Kidney (tissue), 22 donors: ENCODE data around the gene RLN1. TPM values are rescaled to one million over a fixed set of nuclear protein-coding genes. Genes with fewer than 3 reads are reported as not detected.
"Not testable (repeated sequence)": the region's sequence is repeated elsewhere in the genome, so short reads cannot be mapped to it uniquely, and the experiment has no call there.

Experiments
- DNase-seq, 5 donors: peaks; one replicate each; pipeline ENCODE4 v3.0.0-alpha.2; 2013 to 2020
- FAIRE-seq: peaks from 2 replicates; lab custom pipeline; 2012; peaks lifted over from hg19 to GRCh38; lab: Jason Lieb, UNC
- H3K27ac ChIP-seq, 2 donors: one replicate each; pipeline ENCODE4 v1.7.0; 2013; ENCODE audit warnings: low read depth in 2 of 2, low read length in 2 of 2, inconsistent platforms in 1 of 2
- H3K27me3 ChIP-seq: one replicate; pipeline ENCODE4 v1.7.1; 2013; ENCODE audit warnings: low read length, inconsistent platforms; ENCODE audit not compliant: control insufficient read depth, insufficient read depth
- H3K36me3 ChIP-seq, 3 donors: one replicate each; pipeline versions ENCODE4 v1.7.0 to v1.7.1; 2013; ENCODE audit warnings: low read length in 3 of 3, control low read depth in 1 of 3, inconsistent platforms in 1 of 3; ENCODE audit not compliant: insufficient read depth in 3 of 3, control insufficient read depth in 2 of 3
- H3K4me1 ChIP-seq, 3 donors: one replicate each; pipeline versions ENCODE4 v1.7.0 to v1.7.1; 2013; ENCODE audit warnings: low read length in 3 of 3, inconsistent platforms in 1 of 3, low read depth in 1 of 3; ENCODE audit not compliant: control insufficient read depth in 2 of 3, insufficient read depth in 2 of 3
- H3K4me3 ChIP-seq, 3 donors: one replicate each; pipeline versions ENCODE4 v1.7.0 to v1.8.1; 2013; ENCODE audit warnings: low read length in 3 of 3, control low read depth in 1 of 3, inconsistent platforms in 1 of 3
- H3K9ac ChIP-seq, 3 donors: one replicate each; pipeline versions ENCODE4 v1.7.0 to v1.7.1; 2013; ENCODE audit warnings: low read length in 3 of 3, control low read depth in 1 of 3, inconsistent platforms in 1 of 3
- H3K9me3 ChIP-seq, 3 donors: one replicate each; pipeline versions ENCODE4 v1.7.0 to v1.7.1; 2013; ENCODE audit warnings: low read length in 3 of 3, control low read depth in 1 of 3, inconsistent platforms in 1 of 3; ENCODE audit not compliant: control insufficient read depth in 2 of 3, insufficient read depth in 1 of 3
- intact Hi-C: fragments of 100-400 bp; cut with DNase I; formaldehyde crosslinking; loops from one replicate; pipeline ENCODE4 v1.11.1; 2022
- long read RNA-seq, 10 donors: library from polyadenylated mRNA in 1 of 10; unstranded in 1 of 10; transcript quantifications; one replicate each; pipeline ENCODE4 v2.0.0 and lab custom pipeline, GENCODE V29; 2021 to 2026
- polyA plus RNA-seq: library from polyadenylated mRNA; stranded (reverse); fragments of 350-450 nt; fragmentation: Illumina TruSeq; extraction: RNeasy Lipid Tissue Mini Kit (QIAGEN cat#74804); gene quantifications from one replicate; pipeline ENCODE4 v1.2.3, GENCODE V29; 2014; ENCODE audit warnings: low read depth, low replicate concordance; ENCODE audit not compliant: insufficient read depth
- total RNA-seq: library from RNA; stranded (reverse); fragmentation: NEBNext Ultra II Directional; extraction: Animal tissue kit (Norgen Biotek cat#: 25700); gene quantifications from one replicate; pipeline ENCODE4 v1.2.1, GENCODE V29; 2021
- TF ChIP-seq, protein P1 (sequence below): IDR thresholded peaks from 3 replicates; pipeline ENCODE4 v1.5.1; 2012; ENCODE audit warnings: mild to moderate bottlenecking, moderate library complexity, borderline replicate concordance; ENCODE audit not compliant: insufficient read depth; ENCODE audit errors: extremely low read depth
- donor health status: control.
- donor health status: control.
- donor health status: control.
- donor health status: control.
- donor health status: control.
- donor health status: DM: yes; HTN: yes; CAD: no.
- donor health status: Normal renal cell carcinoma (clear cell type).

The RLN1 gene, protein sequence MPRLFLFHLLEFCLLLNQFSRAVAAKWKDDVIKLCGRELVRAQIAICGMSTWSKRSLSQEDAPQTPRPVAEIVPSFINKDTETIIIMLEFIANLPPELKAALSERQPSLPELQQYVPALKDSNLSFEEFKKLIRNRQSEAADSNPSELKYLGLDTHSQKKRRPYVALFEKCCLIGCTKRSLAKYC
- total RNA-seq (0.57 TPM), polyA plus RNA-seq (0.82 TPM)
- long read RNA-seq, donor 1: 0 reads
- long read RNA-seq, donor 2: 0 reads
- long read RNA-seq, donor 3, partial matches to known transcripts: 0 of 1 reads
- long read RNA-seq, donor 3, other reads (novel, unspliced or antisense): 0 of 1 reads
- long read RNA-seq, donor 4, partial matches to known transcripts: 0 of 1 reads
- long read RNA-seq, donor 4, other reads (novel, unspliced or antisense): 0 of 1 reads
- long read RNA-seq, donor 5: 0 reads
- long read RNA-seq, donor 6, partial matches to known transcripts: 0 of 2 reads
- long read RNA-seq, donor 6, other reads (novel, unspliced or antisense): 0 of 2 reads
- long read RNA-seq, donor 7: 0 reads
- long read RNA-seq, donor 8: 0 reads
- long read RNA-seq, donor 9, partial matches to known transcripts: 0 of 1 reads
- long read RNA-seq, donor 9, other reads (novel, unspliced or antisense): 0 of 1 reads
- long read RNA-seq, donor 10, partial matches to known transcripts: 0 of 1 reads
- long read RNA-seq, donor 10, other reads (novel, unspliced or antisense): 0 of 1 reads

DNA sequence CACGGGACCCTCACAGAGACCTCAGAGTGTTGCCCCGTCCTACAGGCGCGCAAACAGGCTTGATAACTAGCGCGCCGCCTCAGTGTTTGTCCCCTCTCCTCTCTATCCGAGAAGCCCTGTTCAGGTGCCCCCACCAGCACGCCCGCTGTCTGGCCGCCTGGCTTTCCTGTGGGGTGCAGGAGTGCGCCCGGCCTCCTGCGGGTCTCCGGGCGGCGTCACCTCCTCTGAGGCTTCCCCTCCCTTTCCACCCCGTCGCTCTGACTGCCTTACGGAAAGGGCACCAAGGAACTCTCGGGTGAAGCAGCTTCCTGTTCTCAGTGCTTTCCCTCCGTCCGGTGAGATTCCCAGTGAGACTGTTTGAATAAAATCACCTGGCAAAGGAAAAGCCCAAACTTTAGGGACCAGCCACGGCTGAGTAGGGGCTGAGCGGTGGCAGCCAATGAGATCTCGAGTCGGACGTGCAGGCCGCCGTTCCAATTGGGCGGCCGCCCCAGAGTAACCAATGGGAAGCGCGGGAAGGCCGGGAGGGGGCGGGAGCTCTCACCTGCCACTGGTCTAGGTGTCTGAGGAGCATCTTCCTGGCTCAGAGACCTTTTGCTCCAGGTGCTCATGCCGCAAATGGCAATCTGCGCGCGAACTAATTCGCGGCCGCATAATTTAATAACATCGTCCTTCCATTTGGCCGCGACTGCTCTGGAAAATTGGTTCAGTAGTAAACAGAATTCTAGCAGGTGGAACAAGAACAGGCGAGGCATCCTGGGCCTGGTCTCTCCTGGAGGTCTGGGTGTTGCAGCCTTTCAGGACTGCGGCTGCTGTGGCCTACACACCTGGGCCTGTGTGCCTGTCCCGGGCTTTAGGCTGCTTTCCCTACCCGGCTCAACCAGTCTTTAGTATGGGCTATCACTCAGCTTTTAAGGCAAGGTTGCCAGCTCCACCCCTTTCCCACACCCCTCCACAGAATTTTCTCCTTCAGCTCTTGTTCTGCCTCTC lies at the start of gene RLN1:
Gene RLN1, minus strand, starts transcription at position 885 of the 990 bp plus-strand sequence. Its CDS starts 130 bp downstream, at position 755.
- H3K4me3 ChIP-seq, H3K9ac ChIP-seq, H3K36me3 ChIP-seq, H3K4me1 ChIP-seq, H3K9me3 ChIP-seq, H3K27ac ChIP-seq, H3K27me3 ChIP-seq, intact Hi-C loops: not testable (repeated sequence)
- peak in 4 of 5 donors; percentile 3 to 49 (median 22) for DNase-seq
- peak; percentile 99 for FAIRE-seq

DNA sequence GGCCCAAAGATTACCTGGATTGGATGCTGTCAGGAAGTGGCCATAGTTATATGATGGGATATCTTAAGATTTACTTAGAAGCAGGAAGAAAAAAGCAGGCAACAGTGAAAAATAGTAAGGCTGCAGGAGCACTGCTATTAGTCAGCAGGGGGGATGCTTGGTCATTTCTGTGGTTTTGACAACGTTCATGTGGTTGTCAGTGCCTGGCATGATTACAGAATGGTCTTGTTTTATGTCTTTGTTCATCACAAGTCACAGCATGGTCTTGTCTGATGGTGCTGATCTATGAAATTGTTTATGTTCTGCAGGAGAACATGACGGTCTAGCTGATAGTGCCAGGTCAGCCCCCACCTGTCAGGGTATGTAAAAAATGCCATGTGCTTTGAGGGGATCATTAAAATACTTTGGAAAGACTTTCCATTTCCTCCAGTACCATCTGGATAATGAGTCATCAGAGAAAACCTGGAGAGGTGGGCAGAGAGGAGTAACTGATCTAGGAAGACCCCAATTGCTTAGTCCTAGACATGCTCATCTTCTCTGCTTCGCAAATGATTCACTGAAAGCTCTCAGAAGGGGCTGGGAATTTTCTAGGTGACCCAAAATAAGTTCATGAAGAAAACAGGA lies 49.5 kb upstream of the RLN1 start:
- Histone ChIP-seq H3K9me3 (no peaks in the 10 kb centered on the region), H3K36me3 (peaks cover 0 to 2% (median 0%) of the 10 kb centered on the region in 3 donors), H3K27ac (no peak overlapping the region), H3K4me1 (no peaks in the 10 kb centered on the region), H3K9ac (no peak overlapping the region), H3K4me3 (no peak overlapping the region), H3K27me3 (no peaks in the 10 kb centered on the region)
- no peak for FAIRE-seq
- DNase-seq: no peak
- TF ChIP-seq, protein P1, sequence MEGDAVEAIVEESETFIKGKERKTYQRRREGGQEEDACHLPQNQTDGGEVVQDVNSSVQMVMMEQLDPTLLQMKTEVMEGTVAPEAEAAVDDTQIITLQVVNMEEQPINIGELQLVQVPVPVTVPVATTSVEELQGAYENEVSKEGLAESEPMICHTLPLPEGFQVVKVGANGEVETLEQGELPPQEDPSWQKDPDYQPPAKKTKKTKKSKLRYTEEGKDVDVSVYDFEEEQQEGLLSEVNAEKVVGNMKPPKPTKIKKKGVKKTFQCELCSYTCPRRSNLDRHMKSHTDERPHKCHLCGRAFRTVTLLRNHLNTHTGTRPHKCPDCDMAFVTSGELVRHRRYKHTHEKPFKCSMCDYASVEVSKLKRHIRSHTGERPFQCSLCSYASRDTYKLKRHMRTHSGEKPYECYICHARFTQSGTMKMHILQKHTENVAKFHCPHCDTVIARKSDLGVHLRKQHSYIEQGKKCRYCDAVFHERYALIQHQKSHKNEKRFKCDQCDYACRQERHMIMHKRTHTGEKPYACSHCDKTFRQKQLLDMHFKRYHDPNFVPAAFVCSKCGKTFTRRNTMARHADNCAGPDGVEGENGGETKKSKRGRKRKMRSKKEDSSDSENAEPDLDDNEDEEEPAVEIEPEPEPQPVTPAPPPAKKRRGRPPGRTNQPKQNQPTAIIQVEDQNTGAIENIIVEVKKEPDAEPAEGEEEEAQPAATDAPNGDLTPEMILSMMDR: no peak
- intact Hi-C loops: no loop called here

DNA sequence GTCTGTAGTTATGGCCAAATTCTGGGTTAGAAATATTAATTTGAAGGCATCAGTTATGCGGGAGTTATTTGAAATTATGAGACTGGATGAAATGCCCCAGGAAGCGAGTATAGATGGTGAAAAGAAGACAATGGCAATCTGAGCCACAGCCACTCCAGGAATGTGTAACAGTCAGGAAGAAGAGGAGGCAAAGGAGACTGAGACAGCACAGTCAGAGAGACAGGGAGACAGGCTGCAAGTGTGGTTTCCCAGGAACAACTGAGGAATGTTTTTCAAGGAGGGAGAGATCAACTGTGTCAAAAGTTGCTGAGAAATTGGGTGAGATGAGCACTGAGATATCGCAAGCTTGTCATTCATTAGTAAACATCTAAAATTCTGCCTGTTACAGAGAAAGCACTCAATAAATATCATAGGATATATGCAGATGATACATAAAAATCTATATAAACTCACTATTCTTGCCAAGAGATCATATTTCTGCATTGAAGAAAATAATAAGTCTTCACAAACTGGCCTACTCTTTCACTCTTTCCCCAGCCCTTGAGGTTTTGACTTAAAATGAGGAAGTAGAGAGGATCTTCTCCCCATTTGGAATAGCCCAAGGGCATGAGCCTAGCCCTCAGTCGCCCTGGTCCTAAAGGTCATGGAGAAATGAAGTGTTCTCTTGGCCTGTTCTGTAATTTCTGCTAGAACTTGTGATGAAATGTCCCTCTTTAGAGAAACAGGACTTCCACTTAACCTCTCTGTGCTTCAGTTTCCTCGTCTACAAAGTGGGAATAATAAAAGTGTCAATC lies 48.5 kb upstream of the RLN1 start:
- H3K27me3 ChIP-seq: no peaks in the 10 kb centered on the region
- H3K9ac ChIP-seq: no peak overlapping the region
- H3K4me3 ChIP-seq: no peak overlapping the region
- DNase-seq (no peak), FAIRE-seq (no peak)
- intact Hi-C loops: no loop called here
- H3K9me3 ChIP-seq: no peaks in the 10 kb centered on the region
- H3K27ac ChIP-seq: no peak overlapping the region
- H3K4me1 ChIP-seq: no peaks in the 10 kb centered on the region
- TF ChIP-seq, protein P1: no peak
- peaks cover 0 to 2% (median 0%) of the 10 kb centered on the region in 3 donors for H3K36me3 ChIP-seq
